HepG2 (cell line): ENCODE measurements around the gene ACTL6A.

Experiments used
- BRD4 ChIP-seq: sonication (generic); formaldehyde crosslinking; IDR thresholded peaks from 2 replicates; pipeline ENCODE4 v1.4.0; 2020; ENCODE audit warnings: missing genetic modification reagents
- CEBPB ChIP-seq: IDR thresholded peaks from 2 replicates; pipeline ENCODE4 v1.6.1; 2011; ENCODE audit warnings: low read depth, low read length, improper control_type of control experiment, borderline replicate concordance
- GATAD2A ChIP-seq: IDR thresholded peaks from 2 replicates; pipeline ENCODE4 v1.6.1; 2016
- MAFK ChIP-seq, 2 experiments: IDR thresholded peaks in 1 of 2; conservative IDR thresholded peaks in 1 of 2; 2 replicates each; pipeline ENCODE4 v1.6.1; 2011; ENCODE audit warnings: improper control_type of control experiment in 2 of 2, low read length in 2 of 2
- MIER2 ChIP-seq: IDR thresholded peaks from 2 replicates; pipeline ENCODE4 v1.6.1; 2016; ENCODE audit warnings: missing biosample characterization, missing genetic modification reagents
- NFE2L2 ChIP-seq: fragments of 150-350 bp; IDR thresholded peaks from 2 replicates; pipeline ENCODE4 v1.6.1; 2014; ENCODE audit warnings: low read length
- POLR2A ChIP-seq, 2 experiments: IDR thresholded peaks; 2 replicates each; pipeline ENCODE4 v1.6.1; 2011; ENCODE audit warnings: low read depth in 2 of 2, low read length in 2 of 2, mild to moderate bottlenecking in 1 of 2, moderate library complexity in 1 of 2; ENCODE audit not compliant: insufficient read depth in 1 of 2
- POLR2AphosphoS2 ChIP-seq: IDR thresholded peaks from 2 replicates; pipeline ENCODE4 v1.6.1; 2011; ENCODE audit warnings: low read depth, low read length, improper control_type of control experiment
- SP4 ChIP-seq: sonication (generic); formaldehyde crosslinking; IDR thresholded peaks from 2 replicates; pipeline ENCODE4 v1.8.1; 2023; ENCODE audit warnings: mild to moderate bottlenecking, missing genetic modification reagents
- TEAD2 ChIP-seq: sonication (generic); formaldehyde crosslinking; IDR thresholded peaks from 2 replicates; pipeline ENCODE4 v1.9.0; 2021; ENCODE audit warnings: missing genetic modification reagents
- ZNF235 ChIP-seq: sonication (generic); formaldehyde crosslinking; IDR thresholded peaks from 2 replicates; pipeline ENCODE4 v1.8.1; 2023; ENCODE audit warnings: mild to moderate bottlenecking, missing genetic modification reagents, borderline replicate concordance
- ZNF547 ChIP-seq: sonication (generic); formaldehyde crosslinking; IDR thresholded peaks from 2 replicates; pipeline ENCODE4 v1.5.1; 2020; ENCODE audit warnings: mild to moderate bottlenecking, missing genetic modification reagents

- TF ChIP-seq SP4 (peak; percentile 81; the same call in 1 of the 2 replicates), MAFK (conservative IDR thresholded peaks at IDR 0.05 in 1 of 2, IDR thresholded peaks at IDR 0.05 in 1 of 2; ENCODE audit: low read length in 2 of 2) (no peak), MIER2 (CRISPR knock-in tag) (no peak), BRD4 (CRISPR knock-in tag) (no peak), CEBPB (no peak), POLR2A (IDR thresholded peaks at IDR 0.05; ENCODE audit: insufficient read depth in 1 of 2, low read depth in 2 of 2, low read length in 2 of 2) (peak; percentile 89), ZNF547 (CRISPR knock-in tag) (peak; percentile 57; the same call in 1 of the 2 replicates), GATAD2A (peak; percentile 56), POLR2AphosphoS2 (no peak), NFE2L2 (no peak), ZNF235 (CRISPR knock-in tag) (no peak), TEAD2 (CRISPR knock-in tag) (no peak)
These were observed at the start of gene ACTL6A for GRCh38 chr3:179562591-179563270.
